Astrocyte of the cerebellum (primary cell): ENCODE data around the gene PPP2R3B.

Experiments
- DNase-seq: peaks from one replicate; pipeline ENCODE4 v3.0.0-alpha.2; 2011; ENCODE audit warnings: low read depth
- H3K4me3 ChIP-seq: 2 replicates; pipeline ENCODE4 v1.5.1; 2011; ENCODE audit warnings: mild to moderate bottlenecking, low read depth, low read length, moderate library complexity
- in situ Hi-C: cut with HindIII; loops from 2 replicates; pipeline ENCODE4 v1.10.0; 2017; ENCODE audit warnings: low sequenced_read_pairs
- TF ChIP-seq, protein P1 (sequence below): IDR thresholded peaks from 2 replicates; pipeline ENCODE4 v1.5.1; 2012; ENCODE audit warnings: low read length, low read depth, moderate library complexity, mild to moderate bottlenecking; ENCODE audit errors: missing control alignments

The PPP2R3B gene

DNA sequence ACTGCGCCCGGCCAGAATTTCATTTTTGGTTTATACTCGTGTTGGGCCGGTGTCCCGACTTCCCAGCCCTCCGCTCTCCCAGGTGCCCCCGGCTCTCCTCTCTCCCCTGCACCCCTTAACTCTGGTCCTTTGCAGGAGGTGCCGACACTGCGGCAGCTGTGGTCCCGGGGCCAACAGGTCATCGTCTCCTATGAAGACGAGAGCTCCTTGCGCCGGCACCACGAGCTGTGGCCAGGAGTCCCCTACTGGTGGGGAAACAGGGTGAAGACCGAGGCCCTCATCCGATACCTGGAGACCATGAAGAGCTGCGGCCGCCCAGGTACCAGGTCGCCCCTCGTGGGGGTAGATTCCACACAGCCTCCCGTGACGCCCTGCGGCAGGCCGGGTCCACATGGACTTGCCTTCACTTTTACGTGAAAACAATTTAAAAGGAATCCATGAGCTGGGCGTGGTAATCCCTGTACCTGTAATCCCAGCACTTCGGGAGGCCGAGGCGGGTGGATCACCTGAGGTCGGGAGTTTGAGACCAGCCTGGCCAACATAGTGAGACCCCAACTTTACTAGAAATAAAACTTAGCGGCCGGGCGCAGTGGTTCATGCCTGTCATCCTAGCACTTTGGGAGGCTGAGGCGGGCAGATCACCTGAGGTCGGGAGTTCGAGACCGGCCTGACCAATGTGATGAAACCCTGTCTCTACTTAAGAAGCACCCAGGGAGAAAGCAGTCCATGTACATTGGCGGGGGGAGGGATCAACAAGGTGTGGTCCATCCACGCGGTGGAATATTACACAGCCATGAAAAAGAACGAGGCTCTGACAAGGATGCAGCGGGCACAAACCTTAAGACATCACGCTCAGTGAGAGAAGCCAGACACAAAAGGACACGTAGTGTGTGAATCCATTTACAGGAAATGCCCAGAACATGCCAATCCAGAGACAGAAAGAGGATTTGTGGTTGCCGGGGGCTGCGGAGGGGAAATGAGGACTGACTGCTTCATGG lies 93.5 kb downstream of the PPP2R3B start:
- no peak overlapping the region for H3K4me3 ChIP-seq
- TF ChIP-seq, protein P1, sequence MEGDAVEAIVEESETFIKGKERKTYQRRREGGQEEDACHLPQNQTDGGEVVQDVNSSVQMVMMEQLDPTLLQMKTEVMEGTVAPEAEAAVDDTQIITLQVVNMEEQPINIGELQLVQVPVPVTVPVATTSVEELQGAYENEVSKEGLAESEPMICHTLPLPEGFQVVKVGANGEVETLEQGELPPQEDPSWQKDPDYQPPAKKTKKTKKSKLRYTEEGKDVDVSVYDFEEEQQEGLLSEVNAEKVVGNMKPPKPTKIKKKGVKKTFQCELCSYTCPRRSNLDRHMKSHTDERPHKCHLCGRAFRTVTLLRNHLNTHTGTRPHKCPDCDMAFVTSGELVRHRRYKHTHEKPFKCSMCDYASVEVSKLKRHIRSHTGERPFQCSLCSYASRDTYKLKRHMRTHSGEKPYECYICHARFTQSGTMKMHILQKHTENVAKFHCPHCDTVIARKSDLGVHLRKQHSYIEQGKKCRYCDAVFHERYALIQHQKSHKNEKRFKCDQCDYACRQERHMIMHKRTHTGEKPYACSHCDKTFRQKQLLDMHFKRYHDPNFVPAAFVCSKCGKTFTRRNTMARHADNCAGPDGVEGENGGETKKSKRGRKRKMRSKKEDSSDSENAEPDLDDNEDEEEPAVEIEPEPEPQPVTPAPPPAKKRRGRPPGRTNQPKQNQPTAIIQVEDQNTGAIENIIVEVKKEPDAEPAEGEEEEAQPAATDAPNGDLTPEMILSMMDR, result no peak
- in situ Hi-C loops, result no loop called here
- no peak for DNase-seq

DNA sequence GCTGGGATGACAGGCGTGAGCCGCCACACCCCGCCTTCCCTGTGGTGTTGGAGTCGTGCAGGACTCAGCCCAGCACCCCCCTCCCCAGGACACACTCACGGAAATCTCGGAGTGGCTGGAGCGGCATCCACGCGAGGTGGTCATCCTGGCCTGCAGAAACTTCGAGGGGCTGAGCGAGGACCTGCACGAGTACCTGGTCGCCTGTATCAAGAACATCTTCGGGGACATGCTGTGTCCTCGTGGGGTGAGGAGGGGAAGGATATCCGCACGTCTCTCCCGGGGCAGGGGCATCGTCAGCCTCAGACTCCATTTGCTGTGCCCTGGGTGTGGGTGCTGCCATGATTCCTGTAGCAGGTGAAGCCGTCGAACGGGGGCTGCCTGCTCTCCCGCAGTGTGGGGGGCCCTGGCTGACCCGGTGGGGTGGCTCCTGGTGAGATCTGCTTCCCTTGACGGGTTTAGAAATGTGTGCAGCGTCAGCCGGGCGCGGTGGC lies 95.3 kb downstream of the PPP2R3B start:
- H3K4me3 ChIP-seq, result no peak overlapping the region
- TF ChIP-seq, protein P1, result no peak
- in situ Hi-C loops, result no loop called here
- no peak for DNase-seq

DNA sequence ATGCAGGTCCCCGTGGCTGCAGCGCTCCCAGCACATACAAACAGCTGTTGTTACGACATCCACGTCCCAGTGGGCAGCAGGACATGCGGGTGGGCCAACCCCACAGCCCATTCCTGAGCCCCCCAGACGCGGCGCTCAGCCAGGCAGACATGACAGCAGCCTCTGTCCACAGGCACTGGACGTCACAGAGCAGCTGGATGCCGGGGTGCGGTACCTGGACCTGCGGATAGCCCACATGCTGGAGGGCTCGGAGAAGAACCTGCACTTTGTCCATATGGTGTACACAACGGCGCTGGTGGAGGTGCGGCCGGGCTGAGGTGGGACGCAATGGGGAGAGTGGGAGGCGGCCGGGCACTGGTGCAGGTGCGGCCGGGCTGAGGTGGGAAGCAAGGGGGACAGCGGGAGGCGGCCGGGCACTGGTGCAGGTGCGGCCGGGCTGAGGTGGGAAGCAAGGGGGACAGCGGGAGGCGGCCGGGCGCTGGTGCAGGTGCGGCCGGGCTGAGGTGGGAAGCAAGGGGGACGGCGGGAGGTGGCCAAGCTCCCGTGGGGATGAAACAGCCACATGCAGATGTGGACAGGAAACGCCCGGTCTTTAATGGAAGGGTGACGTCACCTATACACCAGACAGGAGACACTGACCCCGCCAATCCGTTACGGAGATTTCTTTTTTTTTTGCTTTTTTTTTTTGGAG lies 96.1 kb downstream of the PPP2R3B start:
- TF ChIP-seq, protein P1, result no peak
- no peak for DNase-seq
- H3K4me3 ChIP-seq, result no peak overlapping the region
- in situ Hi-C loops, result no loop called here

DNA sequence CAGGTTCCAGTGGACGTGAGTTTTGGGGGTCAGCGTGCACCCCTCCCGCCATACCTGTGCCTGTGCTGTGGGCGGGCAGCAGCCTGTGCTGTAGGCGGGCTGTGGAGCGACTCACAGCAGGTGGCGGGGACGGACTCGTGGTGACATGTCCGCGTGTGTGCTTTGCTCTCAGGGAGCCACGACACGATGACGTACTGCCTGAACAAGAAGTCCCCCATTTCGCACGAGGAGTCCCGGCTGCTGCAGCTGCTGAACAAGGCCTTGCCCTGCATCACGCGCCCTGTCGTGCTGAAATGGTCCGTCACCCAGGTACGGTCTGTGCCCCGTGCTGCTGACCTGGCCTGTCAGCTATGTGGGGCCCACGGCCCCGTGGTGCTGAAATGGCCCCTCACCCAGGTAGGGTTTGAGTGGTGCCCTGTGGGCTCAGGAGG lies 98.1 kb downstream of the PPP2R3B start:
- TF ChIP-seq, protein P1, result no peak
- H3K4me3 ChIP-seq, result no peak overlapping the region
- no peak for DNase-seq
- in situ Hi-C loops, result no loop called here

DNA sequence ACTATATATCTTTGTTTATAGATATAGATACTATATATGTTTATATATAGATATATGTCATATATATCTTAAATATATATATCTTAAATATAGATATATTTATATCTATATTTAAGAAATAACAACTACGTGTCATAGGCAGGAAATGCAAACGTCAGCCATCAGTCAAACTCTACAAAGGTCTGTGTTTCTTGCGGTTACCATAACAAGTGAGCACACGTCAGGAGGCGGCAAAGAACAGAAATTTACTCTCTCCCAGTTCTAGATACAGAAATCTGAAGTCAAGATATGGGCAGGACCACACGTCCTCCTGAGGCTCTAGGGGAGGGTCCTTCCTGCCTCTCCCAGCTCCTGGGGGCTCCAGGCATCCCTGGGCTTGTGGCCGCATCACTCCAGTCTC lies 99.0 kb downstream of the PPP2R3B start:
- H3K4me3 ChIP-seq, result no peak overlapping the region
- DNase-seq, result no peak
- TF ChIP-seq, protein P1, result no peak
- in situ Hi-C loops, result no loop called here

DNA sequence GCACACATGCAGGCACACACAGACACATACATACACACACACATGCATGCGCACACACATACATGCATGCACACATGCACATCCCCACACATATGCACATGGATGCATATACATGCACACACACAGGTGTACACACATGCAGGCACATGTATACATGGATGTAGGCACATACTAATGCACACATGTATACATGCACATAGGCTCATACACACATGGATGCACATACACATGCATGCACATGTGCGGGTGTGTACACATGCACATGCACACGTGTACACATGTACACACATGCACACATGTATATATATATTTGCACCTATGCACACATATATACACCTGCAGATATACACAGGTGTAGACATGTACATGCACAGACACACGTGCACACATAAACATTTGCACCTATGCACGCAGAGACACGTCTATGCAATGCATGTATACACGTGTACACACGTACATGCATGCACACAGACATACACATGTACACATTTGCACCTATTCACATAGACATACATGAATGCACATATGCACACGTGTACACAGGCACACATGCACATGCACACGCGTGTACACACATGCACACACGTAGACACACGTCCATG lies 101.5 kb downstream of the PPP2R3B start:
- TF ChIP-seq, protein P1, result no peak
- in situ Hi-C loops, result no loop called here
- no peak overlapping the region for H3K4me3 ChIP-seq
- no peak for DNase-seq
